HG03354 (cell line): Measurements from ENCODE around the gene ATP5ME.
"Not testable (repeated sequence)": the region's sequence is repeated elsewhere in the genome, so short reads cannot be mapped to it uniquely, and the experiment has no call there.

ENCODE experiments used
- ATAC-seq: cut with Tn5 transposase; IDR thresholded peaks from one replicate; pipeline ENCODE4 v1.9.1; 2021; ENCODE audit warnings: mild to moderate bottlenecking; ENCODE audit not compliant: unreplicated experiment, poor library complexity, severe bottlenecking

ATP5ME gene

DNA sequence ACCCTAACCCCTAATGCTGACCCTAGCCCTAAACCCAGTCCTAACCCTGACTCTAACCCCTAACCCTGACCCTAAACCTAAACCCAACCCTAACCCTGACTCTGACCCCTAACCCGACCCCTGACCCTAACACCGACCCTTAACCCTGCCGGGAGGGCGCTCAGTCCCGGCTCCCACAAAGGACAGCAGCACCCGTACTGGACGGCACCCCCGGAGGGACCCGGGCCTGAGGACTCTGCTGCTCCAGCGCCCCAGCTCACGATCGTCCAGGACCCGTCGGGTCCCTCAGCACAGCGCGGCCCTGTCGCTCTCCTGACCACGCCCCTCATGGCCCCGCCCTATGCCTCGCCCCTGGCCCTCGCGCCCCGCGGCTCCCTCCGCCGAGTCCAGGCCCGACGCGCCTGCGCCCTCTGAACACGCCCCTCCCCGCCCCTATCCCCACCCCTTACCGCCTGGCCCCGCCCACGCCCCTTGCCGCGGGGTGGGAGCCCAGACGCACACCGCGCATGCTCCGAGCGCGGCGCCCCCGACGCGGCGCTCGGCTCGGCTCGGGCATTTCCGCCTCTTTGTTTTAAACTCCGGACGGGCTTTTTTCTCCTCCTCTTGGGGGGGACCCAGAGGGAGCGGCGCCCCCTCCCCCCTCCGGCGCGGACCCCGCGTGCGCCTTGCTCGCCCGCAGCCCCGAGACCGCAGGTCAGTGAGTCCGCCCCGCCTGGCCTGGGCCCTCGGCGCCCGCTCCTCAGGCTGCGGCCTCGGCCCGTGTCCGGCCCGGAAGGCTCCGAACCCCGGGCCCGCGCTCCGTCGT is 31.4 kb upstream of the ATP5ME start, which contains the start of gene PCGF3:
Gene PCGF3, plus strand, starts transcription at position 555 of the 805 bp plus-strand sequence. CDS start 27,849 bp downstream, outside the sequence.
- peak; percentile 96 for ATAC-seq

GRCh38 chr4:704971-705277 is 30.8 kb upstream of the ATP5ME start:
- ATAC-seq = no peak

- no peak for ATAC-seq
Observed at GRCh38 chr4:704198-704891, 30.3 kb upstream of the ATP5ME start.

- no peak for ATAC-seq
Observed at GRCh38 chr4:703336-704197, 29.5 kb upstream of the ATP5ME start.

- ATAC-seq = no peak
Observed at GRCh38 chr4:702618-703048, 28.6 kb upstream of the ATP5ME start.

GRCh38 chr4:700587-701264 is 26.6 kb upstream of the ATP5ME start:
- ATAC-seq = no peak

GRCh38 chr4:699816-700580 is 25.9 kb upstream of the ATP5ME start:
- ATAC-seq = no peak

DNA sequence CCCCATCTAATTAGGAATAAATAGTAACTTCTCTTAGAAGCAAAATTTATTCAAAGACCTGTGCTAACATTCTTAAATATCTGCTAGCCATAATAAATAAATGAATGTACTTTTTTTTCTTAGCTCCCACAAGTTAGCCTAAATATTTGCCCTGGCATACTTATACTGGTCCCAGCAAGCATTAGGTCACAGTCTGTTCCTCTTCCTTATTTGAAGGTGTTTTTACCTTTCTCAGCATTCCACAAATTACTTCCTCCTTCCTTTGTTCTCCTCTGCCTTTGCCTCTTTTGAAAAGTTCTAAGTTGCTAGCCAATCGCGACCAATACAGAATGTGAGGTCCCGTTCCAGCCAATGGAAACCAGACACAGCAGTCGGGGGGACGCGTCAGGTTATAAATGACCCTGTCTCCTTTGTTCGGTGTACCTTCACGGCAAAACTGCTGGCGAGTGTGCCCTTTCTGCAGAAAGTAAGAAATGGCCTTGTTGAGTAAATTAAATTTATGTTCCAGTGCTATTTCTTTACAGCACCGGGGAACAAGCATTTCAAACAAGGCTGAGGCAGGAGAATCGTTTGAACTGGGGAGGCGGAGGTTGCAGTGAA is 20.4 kb upstream of the ATP5ME start:
- ATAC-seq = not testable (repeated sequence)

- ATAC-seq = no peak
Observed at GRCh38 chr4:692771-693554, 18.9 kb upstream of the ATP5ME start.

- ATAC-seq = no peak
Observed at GRCh38 chr4:689723-690122, 15.6 kb upstream of the ATP5ME start.

GRCh38 chr4:688854-689681 is 15.0 kb upstream of the ATP5ME start, which contains the start of gene SLC49A3:
SLC49A3 (minus strand) TSS chr4:689151; CDS start chr4:689127, 24 bp downstream.
- ATAC-seq = no peak

DNA sequence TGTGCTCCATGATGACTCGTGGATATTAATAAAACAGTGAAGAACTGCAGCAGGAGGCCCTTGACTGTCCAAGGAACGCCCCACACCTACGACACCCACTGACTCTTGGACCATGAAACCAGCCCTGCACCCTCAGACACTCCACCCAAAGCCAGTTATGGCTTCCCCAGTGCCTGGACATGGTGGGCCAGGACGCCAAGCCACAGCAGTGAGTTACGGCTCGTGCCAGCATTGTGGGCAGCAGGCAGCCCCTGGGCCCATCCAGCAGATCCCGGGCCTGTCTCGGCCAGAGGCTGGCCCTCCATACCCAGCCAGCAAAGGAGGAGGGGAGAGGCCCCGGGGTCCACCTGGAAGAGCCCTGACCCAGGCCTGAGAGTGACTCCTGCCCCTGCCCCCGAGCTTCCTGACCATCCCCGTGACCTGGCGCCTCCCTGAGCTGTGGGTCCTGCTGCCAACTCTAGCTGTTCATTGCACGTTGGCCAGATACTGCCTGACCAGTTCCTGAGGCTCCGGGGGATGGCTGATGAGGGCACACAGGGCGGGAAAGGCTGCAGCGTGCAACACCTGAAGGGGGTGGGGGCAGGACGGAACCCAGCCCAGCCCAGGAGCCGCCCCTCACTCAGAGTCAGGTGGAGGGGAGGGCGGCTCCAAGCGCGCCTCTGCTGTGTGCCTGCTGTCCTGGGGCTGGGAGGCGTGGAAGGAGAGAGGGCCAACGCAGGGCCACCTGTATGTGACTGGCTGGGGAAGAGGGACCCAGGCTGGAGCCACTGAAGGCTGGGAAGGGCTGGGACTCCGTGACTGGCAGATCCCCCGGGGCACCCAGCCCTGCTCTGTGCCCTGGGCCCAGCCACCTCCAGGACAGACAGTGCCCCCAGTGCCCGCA is 14.1 kb upstream of the ATP5ME start:
- no peak for ATAC-seq

DNA sequence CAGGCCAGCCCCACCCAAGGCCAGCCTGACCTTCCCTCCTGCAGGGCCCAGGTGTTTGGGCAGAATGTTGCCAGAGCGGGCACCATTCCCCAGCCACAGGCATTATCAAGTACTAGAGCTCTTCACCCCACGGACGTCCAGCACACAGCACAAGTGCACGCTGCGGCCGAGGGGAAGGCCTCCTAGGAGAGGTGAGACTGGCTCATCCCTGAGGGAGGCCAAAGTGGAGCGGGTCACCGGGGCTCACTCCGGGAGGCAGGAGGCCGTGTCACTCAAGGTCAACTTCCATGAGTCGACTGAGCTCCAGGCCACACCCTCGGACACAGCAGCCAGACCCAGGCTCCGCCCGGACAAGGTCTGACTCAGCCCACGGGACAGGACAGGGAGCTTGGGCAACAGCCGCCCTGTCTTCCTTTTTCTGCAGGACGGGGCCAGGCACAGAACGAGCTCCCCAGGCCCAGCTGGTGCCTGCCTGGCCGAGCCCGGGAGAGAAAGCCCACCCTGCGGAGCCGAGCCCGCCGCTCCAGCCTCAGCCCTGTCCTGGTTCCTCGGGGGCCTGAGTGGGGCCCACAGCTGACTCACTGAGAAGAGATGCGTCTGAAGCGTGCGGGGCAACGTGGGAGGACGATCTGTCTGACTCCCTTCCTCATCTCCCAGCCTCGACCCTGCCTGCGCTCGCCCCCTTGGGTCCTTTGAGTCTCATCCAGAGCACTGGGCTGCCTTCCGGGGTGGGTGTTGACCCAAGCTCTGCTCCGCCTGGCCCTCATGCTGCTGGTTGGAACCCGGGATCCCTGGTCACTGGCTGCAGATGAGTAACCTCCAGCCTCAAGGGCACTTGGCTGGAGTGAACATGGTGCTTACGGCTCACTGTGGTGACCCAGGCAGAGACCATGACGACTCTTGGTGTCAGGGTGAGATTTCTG is 13.2 kb upstream of the ATP5ME start:
- no peak for ATAC-seq

DNA sequence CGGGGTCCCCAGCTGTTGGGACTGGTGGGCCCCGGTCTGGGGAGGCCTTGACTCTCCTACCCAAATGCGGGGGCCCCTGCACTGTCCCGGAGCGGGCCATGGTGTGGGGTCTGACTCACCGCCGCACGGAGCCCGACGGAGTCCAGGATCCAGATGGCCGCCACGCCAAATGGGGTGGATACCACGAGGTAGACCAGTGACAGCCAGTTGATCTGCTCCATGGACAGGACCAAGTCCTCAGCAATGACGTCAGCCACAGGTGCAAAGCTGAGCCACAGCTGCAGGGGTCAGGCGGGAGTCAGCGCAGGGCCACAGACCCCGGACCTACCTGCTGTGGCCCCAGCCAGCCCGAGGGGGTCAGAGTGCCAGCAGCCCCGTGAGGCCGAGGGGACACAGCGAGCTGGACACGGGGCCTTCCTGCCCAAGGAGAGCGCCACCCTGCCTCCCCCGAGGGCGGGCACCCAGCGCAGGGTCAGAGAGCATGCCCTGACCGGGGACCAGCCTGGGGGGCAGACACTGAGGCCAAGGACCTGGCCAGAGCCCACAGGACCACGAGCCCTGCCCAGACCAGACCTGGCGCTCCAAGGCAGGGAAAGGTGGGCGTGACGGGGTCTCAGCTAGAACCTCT is 12.5 kb upstream of the ATP5ME start:
- no peak for ATAC-seq
